Osteoblast (primary cell): ENCODE results near the gene SLC27A1. TPM values are rescaled to one million over a fixed set of nuclear protein-coding genes. Genes with fewer than 3 reads are reported as not detected.
A peak's percentile ranks its signal among the peaks of the same experiment; 100 is the strongest.

Experiments
- DNase-seq: peaks from one replicate; pipeline ENCODE4 v3.0.0; 2011; ENCODE audit warnings: low spot score, mixed read lengths; ENCODE audit not compliant: insufficient read length; ENCODE audit errors: missing footprints
- H2AFZ ChIP-seq: 2 replicates; pipeline ENCODE4 v1.6.0; 2011; ENCODE audit warnings: mild to moderate bottlenecking, low read length
- H3K27ac ChIP-seq: 2 replicates; pipeline ENCODE4 v1.5.1; 2011; ENCODE audit warnings: mild to moderate bottlenecking, low read depth, low read length, moderate library complexity
- H3K27me3 ChIP-seq: 2 replicates; pipeline ENCODE4 v1.6.0; 2012; ENCODE audit warnings: mild to moderate bottlenecking, control low read depth, inconsistent platforms, low read length, moderate library complexity; ENCODE audit not compliant: insufficient read depth
- H3K36me3 ChIP-seq: 2 replicates; pipeline ENCODE4 v1.5.1; 2011; ENCODE audit warnings: mild to moderate bottlenecking, low read length, control low read depth, moderate library complexity; ENCODE audit not compliant: insufficient read depth
- H3K4me1 ChIP-seq: 2 replicates; pipeline ENCODE4 v1.5.1; 2011; ENCODE audit warnings: mild to moderate bottlenecking, low read length, control low read depth, moderate library complexity; ENCODE audit not compliant: insufficient read depth
- H3K4me2 ChIP-seq: 2 replicates; pipeline ENCODE4 v1.6.0; 2011; ENCODE audit warnings: mild to moderate bottlenecking, low read length; ENCODE audit not compliant: insufficient read depth
- H3K4me3 ChIP-seq: fragments of 200-600 bp; sonication (generic); 3 replicates; pipeline ENCODE4 v1.5.1; 2012; ENCODE audit warnings: mild to moderate bottlenecking, low read length, inconsistent platforms; ENCODE audit not compliant: insufficient read depth
- H3K79me2 ChIP-seq: 2 replicates; pipeline ENCODE4 v1.6.0; 2012; ENCODE audit warnings: mild to moderate bottlenecking, low read length, control low read depth, inconsistent platforms; ENCODE audit not compliant: insufficient read depth
- H3K9me3 ChIP-seq: 2 replicates; pipeline ENCODE4 v1.5.1; 2011; ENCODE audit warnings: low read depth, low read length, control low read depth
- H4K20me1 ChIP-seq: 2 replicates; pipeline ENCODE4 v1.6.0; 2012; ENCODE audit warnings: mild to moderate bottlenecking, low read length, control low read depth; ENCODE audit not compliant: insufficient read depth
- total RNA-seq: library from RNA; depleted of rRNA; stranded (reverse); fragments of >200 nt; gene quantifications from 2 replicates; pipeline ENCODE4 v1.2.3, GENCODE V29; 2012
- TF ChIP-seq, protein P1 (sequence below): IDR thresholded peaks from 2 replicates; pipeline ENCODE4 v1.5.1; 2011; ENCODE audit warnings: mild to moderate bottlenecking, low read depth, low read length, moderate library complexity; ENCODE audit errors: extremely low read depth

Gene SLC27A1
- total RNA-seq, 1 donor: 64.4 TPM

DNA sequence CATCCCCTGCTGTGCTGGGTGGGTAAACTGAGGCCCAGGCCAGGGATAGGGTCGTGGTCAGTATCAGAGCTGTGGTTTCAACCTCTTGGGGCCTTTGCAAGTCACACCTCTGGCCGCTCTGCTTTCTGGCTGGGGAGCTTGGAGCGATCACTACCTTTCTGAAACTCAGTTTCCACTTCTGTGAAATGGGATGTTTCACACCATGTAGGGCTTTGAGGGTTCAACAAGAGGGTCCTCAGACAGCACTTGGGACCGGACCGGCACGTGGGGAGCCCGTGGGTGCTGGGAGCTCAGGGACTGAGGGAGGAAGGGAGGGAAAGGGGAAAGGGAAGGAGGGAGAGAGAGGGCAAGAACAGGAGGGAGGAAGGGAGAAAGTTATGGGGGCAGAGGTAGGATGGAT lies 62.2 kb downstream of the SLC27A1 start:
- no peaks in the 10 kb centered on the region for H3K36me3 ChIP-seq
- no peak overlapping the region for H2AFZ ChIP-seq
- H3K4me2 ChIP-seq: no peak overlapping the region
- TF ChIP-seq, protein P1, sequence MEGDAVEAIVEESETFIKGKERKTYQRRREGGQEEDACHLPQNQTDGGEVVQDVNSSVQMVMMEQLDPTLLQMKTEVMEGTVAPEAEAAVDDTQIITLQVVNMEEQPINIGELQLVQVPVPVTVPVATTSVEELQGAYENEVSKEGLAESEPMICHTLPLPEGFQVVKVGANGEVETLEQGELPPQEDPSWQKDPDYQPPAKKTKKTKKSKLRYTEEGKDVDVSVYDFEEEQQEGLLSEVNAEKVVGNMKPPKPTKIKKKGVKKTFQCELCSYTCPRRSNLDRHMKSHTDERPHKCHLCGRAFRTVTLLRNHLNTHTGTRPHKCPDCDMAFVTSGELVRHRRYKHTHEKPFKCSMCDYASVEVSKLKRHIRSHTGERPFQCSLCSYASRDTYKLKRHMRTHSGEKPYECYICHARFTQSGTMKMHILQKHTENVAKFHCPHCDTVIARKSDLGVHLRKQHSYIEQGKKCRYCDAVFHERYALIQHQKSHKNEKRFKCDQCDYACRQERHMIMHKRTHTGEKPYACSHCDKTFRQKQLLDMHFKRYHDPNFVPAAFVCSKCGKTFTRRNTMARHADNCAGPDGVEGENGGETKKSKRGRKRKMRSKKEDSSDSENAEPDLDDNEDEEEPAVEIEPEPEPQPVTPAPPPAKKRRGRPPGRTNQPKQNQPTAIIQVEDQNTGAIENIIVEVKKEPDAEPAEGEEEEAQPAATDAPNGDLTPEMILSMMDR: no peak
- no peaks in the 10 kb centered on the region for H3K27me3 ChIP-seq
- no peaks in the 10 kb centered on the region for H4K20me1 ChIP-seq
- H3K4me1 ChIP-seq: no peaks in the 10 kb centered on the region
- no peak overlapping the region for H3K4me3 ChIP-seq
- H3K9me3 ChIP-seq: peaks cover 2% of the 10 kb centered on the region
- H3K79me2 ChIP-seq: no peaks in the 10 kb centered on the region
- no peak overlapping the region for H3K27ac ChIP-seq
- no peak for DNase-seq

DNA sequence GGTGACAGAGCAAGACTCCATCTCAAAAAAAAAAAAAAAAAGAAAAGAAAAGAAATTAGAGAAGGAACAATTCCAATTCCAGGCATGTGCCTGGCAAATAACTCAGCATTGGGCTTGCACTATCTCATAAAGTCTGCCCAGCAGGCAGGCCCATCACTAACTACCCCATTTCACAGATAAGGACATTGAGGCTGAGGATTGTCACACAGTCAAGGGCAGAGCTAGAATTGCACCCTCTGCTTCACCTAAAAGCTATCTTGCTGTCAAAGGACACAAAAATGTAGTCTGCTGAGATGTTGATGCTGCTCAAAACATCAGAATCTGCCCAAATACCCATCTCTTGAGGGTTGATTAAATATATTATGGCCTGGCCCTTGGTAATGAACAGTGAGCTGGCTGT lies 64.4 kb downstream of the SLC27A1 start:
- Histone ChIP-seq H3K4me3 (no peak overlapping the region), H3K4me2 (no peak overlapping the region), H4K20me1 (no peaks in the 10 kb centered on the region), H3K9me3 (no peaks in the 10 kb centered on the region), H3K4me1 (peaks cover 5% of the 10 kb centered on the region), H3K27ac (no peak overlapping the region), H3K36me3 (no peaks in the 10 kb centered on the region), H3K79me2 (no peaks in the 10 kb centered on the region), H3K27me3 (no peaks in the 10 kb centered on the region), H2AFZ (no peak overlapping the region)
- TF ChIP-seq, protein P1: no peak
- DNase-seq: no peak

DNA sequence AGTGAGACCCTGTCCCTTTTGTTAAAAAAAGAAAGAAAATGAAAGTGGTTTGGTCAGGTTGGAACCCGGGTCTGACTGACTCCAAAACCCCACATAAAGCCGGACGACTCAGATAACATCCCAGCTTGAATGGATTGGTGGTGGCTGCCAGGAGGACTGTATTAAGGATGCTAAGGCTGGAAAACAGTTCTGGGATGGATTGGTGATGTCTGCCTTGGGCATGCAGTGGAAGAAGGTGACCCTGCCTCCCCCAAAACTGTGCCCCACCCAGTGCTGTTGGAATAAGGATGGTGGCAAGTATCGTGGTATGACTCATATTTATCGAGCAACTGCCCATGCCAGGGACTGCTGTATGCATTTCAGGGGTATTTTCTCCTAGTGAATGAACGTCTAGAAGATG lies 66.6 kb downstream of the SLC27A1 start:
- Histone ChIP-seq H4K20me1 (no peaks in the 10 kb centered on the region), H3K4me2 (no peak overlapping the region), H3K27ac (no peak overlapping the region), H3K79me2 (no peaks in the 10 kb centered on the region), H3K36me3 (no peaks in the 10 kb centered on the region), H3K9me3 (no peaks in the 10 kb centered on the region), H2AFZ (no peak overlapping the region), H3K4me3 (no peak overlapping the region), H3K27me3 (no peaks in the 10 kb centered on the region), H3K4me1 (peaks cover 5% of the 10 kb centered on the region)
- DNase-seq: no peak
- TF ChIP-seq, protein P1: no peak

DNA sequence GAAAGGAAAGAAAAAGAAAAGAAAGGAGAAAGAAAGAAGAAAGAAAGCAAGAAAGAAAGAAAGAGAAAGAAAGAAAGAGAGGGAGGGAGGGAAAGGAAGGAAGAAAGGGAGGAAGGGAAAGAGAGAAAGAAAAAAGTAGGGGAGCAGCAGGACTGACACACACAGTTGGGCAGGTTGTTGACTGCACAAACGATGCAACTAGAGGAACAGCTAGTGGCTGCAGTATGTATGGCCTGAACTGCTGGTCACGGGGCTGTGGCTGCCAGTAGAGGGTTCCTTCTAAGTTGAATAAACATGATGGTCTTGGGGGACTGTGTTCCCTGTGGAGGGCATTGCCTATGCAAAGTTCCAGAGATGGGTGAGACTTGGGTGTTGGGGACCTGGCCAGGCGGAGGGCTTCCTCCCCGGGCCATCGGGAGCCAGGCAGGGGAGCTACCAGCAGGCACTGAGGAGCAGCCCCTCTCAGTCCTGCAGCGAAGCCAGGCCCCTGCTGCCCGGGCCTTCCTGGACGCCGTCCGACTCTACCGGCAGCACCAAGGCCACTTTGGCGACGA lies 68.4 kb downstream of the SLC27A1 start:
- Histone ChIP-seq H3K4me2 (peak overlapping the region; percentile 81), H3K27ac (no peak overlapping the region), H3K4me1 (peaks cover 5% of the 10 kb centered on the region), H4K20me1 (no peaks in the 10 kb centered on the region), H2AFZ (no peak overlapping the region), H3K79me2 (no peaks in the 10 kb centered on the region), H3K36me3 (no peaks in the 10 kb centered on the region), H3K4me3 (peak overlapping the region; percentile 68), H3K27me3 (no peaks in the 10 kb centered on the region), H3K9me3 (no peaks in the 10 kb centered on the region)
- TF ChIP-seq, protein P1: no peak
- DNase-seq: peak; percentile 90
